ENCODE measurements around the gene UBE2E3.
"Not testable (repeated sequence)": the region's sequence is repeated elsewhere in the genome, so short reads cannot be mapped to it uniquely, and the experiment has no call there.

UBE2E3 gene

GRCh38 chr2:181083140-181083539, 102.7 kb downstream of the UBE2E3 start:
- no peak overlapping the region for H4K5ac ChIP-seq (ENCODE audit: low read length)
- no peaks in the 10 kb centered on the region for H3K36me3 ChIP-seq (ENCODE audit: control insufficient read depth, insufficient read depth, low read length)
- WGBS (ENCODE audit: extremely low coverage, insufficient coverage, low lambda C conversion rate): no CpG with 5 or more reads among the region's 2 CpGs
- no peaks in the 10 kb centered on the region for H3K4me1 ChIP-seq (ENCODE audit: control insufficient read depth, low read depth, low read length)
- DNase-seq: no peak
- H3K27ac ChIP-seq (ENCODE audit: low read depth, low read length): no peak overlapping the region
- no peaks in the 10 kb centered on the region for H3K27me3 ChIP-seq (ENCODE audit: insufficient read depth, low read length, poor library complexity)
- H2BK15ac ChIP-seq (replicated peaks; ENCODE audit: low read depth): no peak overlapping the region
- H2BK5ac ChIP-seq (ENCODE audit: low read length): no peak overlapping the region
- H4K8ac ChIP-seq (ENCODE audit: low read depth, low read length): no peak overlapping the region
- no peak overlapping the region for H3K9ac ChIP-seq (ENCODE audit: low read length)
- H3K23ac ChIP-seq (ENCODE audit: low read length): no peak overlapping the region
- no peak overlapping the region for H3K56ac ChIP-seq (ENCODE audit: low read length)
- H3K4me2 ChIP-seq (ENCODE audit: low read length): no peak overlapping the region
- no peaks in the 10 kb centered on the region for H3K79me2 ChIP-seq (ENCODE audit: control insufficient read depth, insufficient read depth, low read length)
- no peak overlapping the region for H3K4me3 ChIP-seq (ENCODE audit: low read length)
- no peak overlapping the region for H3K18ac ChIP-seq (ENCODE audit: low read length)
- no peak overlapping the region for H3K4ac ChIP-seq (ENCODE audit: low read depth, low read length)
- H3K79me1 ChIP-seq (ENCODE audit: low read length): no peaks in the 10 kb centered on the region
- no peak overlapping the region for H2BK120ac ChIP-seq (ENCODE audit: low read depth, low read length)
- H2AK5ac ChIP-seq (ENCODE audit: low read length): no peak overlapping the region

- H2BK15ac ChIP-seq (replicated peaks; ENCODE audit: low read depth): no peak overlapping the region
- no peaks in the 10 kb centered on the region for H3K4me1 ChIP-seq (ENCODE audit: control insufficient read depth, low read depth, low read length)
- no peak overlapping the region for H4K8ac ChIP-seq (ENCODE audit: low read depth, low read length)
- no peak overlapping the region for H2BK120ac ChIP-seq (ENCODE audit: low read depth, low read length)
- H3K18ac ChIP-seq (ENCODE audit: low read length): no peak overlapping the region
- WGBS (ENCODE audit: extremely low coverage, insufficient coverage, low lambda C conversion rate): no CpG with 5 or more reads among the region's 1 CpG
- H3K4ac ChIP-seq (ENCODE audit: low read depth, low read length): no peak overlapping the region
- no peak overlapping the region for H2BK5ac ChIP-seq (ENCODE audit: low read length)
- no peak overlapping the region for H3K56ac ChIP-seq (ENCODE audit: low read length)
- no peaks in the 10 kb centered on the region for H3K79me2 ChIP-seq (ENCODE audit: control insufficient read depth, insufficient read depth, low read length)
- no peak overlapping the region for H3K23ac ChIP-seq (ENCODE audit: low read length)
- H3K79me1 ChIP-seq (ENCODE audit: low read length): no peaks in the 10 kb centered on the region
- no peak overlapping the region for H3K4me2 ChIP-seq (ENCODE audit: low read length)
- H3K36me3 ChIP-seq (ENCODE audit: control insufficient read depth, insufficient read depth, low read length): no peaks in the 10 kb centered on the region
- H3K4me3 ChIP-seq (ENCODE audit: low read length): no peak overlapping the region
- H3K9ac ChIP-seq (ENCODE audit: low read length): no peak overlapping the region
- H4K5ac ChIP-seq (ENCODE audit: low read length): no peak overlapping the region
- no peak overlapping the region for H2AK5ac ChIP-seq (ENCODE audit: low read length)
- no peaks in the 10 kb centered on the region for H3K27me3 ChIP-seq (ENCODE audit: insufficient read depth, low read length, poor library complexity)
- DNase-seq: no peak
- no peak overlapping the region for H3K27ac ChIP-seq (ENCODE audit: low read depth, low read length)
Measured at GRCh38 chr2:181085734-181086133, 105.3 kb downstream of the UBE2E3 start.

GRCh38 chr2:181091920-181092319, 111.5 kb downstream of the UBE2E3 start:
- H2BK5ac ChIP-seq (ENCODE audit: low read length); H3K4me1 ChIP-seq (ENCODE audit: control insufficient read depth, low read depth, low read length); H3K4me3 ChIP-seq (ENCODE audit: low read length); H3K79me1 ChIP-seq (ENCODE audit: low read length); H3K4ac ChIP-seq (ENCODE audit: low read depth, low read length); H3K27ac ChIP-seq (ENCODE audit: low read depth, low read length); H2AK5ac ChIP-seq (ENCODE audit: low read length); H3K79me2 ChIP-seq (ENCODE audit: control insufficient read depth, insufficient read depth, low read length); H2BK120ac ChIP-seq (ENCODE audit: low read depth, low read length); H3K23ac ChIP-seq (ENCODE audit: low read length); H4K8ac ChIP-seq (ENCODE audit: low read depth, low read length); H2BK15ac ChIP-seq (replicated peaks; ENCODE audit: low read depth); H3K36me3 ChIP-seq (ENCODE audit: control insufficient read depth, insufficient read depth, low read length); H3K27me3 ChIP-seq (ENCODE audit: insufficient read depth, low read length, poor library complexity); H4K5ac ChIP-seq (ENCODE audit: low read length); H3K56ac ChIP-seq (ENCODE audit: low read length); H3K4me2 ChIP-seq (ENCODE audit: low read length); H3K9ac ChIP-seq (ENCODE audit: low read length); DNase-seq; H3K18ac ChIP-seq (ENCODE audit: low read length): not testable (repeated sequence)
- no CpG with 5 or more reads among the region's 4 CpGs for WGBS (ENCODE audit: extremely low coverage, insufficient coverage, low lambda C conversion rate)

- Histone ChIP-seq H3K27ac (ENCODE audit: low read depth, low read length) (no peak overlapping the region), H3K56ac (ENCODE audit: low read length) (no peak overlapping the region), H3K9ac (ENCODE audit: low read length) (no peak overlapping the region), H2BK5ac (ENCODE audit: low read length) (no peak overlapping the region), H4K5ac (ENCODE audit: low read length) (no peak overlapping the region), H3K79me2 (ENCODE audit: control insufficient read depth, insufficient read depth, low read length) (no peaks in the 10 kb centered on the region), H3K4ac (ENCODE audit: low read depth, low read length) (no peak overlapping the region), H3K4me1 (ENCODE audit: control insufficient read depth, low read depth, low read length) (no peaks in the 10 kb centered on the region), H3K18ac (ENCODE audit: low read length) (no peak overlapping the region), H2BK120ac (ENCODE audit: low read depth, low read length) (no peak overlapping the region), H3K23ac (ENCODE audit: low read length) (no peak overlapping the region), H3K4me3 (ENCODE audit: low read length) (no peak overlapping the region), H2BK15ac (replicated peaks; ENCODE audit: low read depth) (no peak overlapping the region), H3K27me3 (ENCODE audit: insufficient read depth, low read length, poor library complexity) (no peaks in the 10 kb centered on the region), H3K79me1 (ENCODE audit: low read length) (no peaks in the 10 kb centered on the region), H4K8ac (ENCODE audit: low read depth, low read length) (no peak overlapping the region), H3K36me3 (ENCODE audit: control insufficient read depth, insufficient read depth, low read length) (no peaks in the 10 kb centered on the region), H2AK5ac (ENCODE audit: low read length) (no peak overlapping the region), H3K4me2 (ENCODE audit: low read length) (no peak overlapping the region)
- no peak for DNase-seq
- no CpG with 5 or more reads among the region's 2 CpGs for WGBS (ENCODE audit: extremely low coverage, insufficient coverage, low lambda C conversion rate)
Measured at GRCh38 chr2:181095486-181095885, 115.1 kb downstream of the UBE2E3 start.

- no peak overlapping the region for H3K9ac ChIP-seq (ENCODE audit: low read length)
- no peak overlapping the region for H3K18ac ChIP-seq (ENCODE audit: low read length)
- H3K79me2 ChIP-seq (ENCODE audit: control insufficient read depth, insufficient read depth, low read length): no peaks in the 10 kb centered on the region
- no peak overlapping the region for H2BK120ac ChIP-seq (ENCODE audit: low read depth, low read length)
- no peak overlapping the region for H4K5ac ChIP-seq (ENCODE audit: low read length)
- no peaks in the 10 kb centered on the region for H3K36me3 ChIP-seq (ENCODE audit: control insufficient read depth, insufficient read depth, low read length)
- H3K4me1 ChIP-seq (ENCODE audit: control insufficient read depth, low read depth, low read length): peaks cover 4% of the 10 kb centered on the region
- H3K79me1 ChIP-seq (ENCODE audit: low read length): no peaks in the 10 kb centered on the region
- no peak overlapping the region for H4K8ac ChIP-seq (ENCODE audit: low read depth, low read length)
- no peak overlapping the region for H3K4me2 ChIP-seq (ENCODE audit: low read length)
- no peak for DNase-seq
- H3K27me3 ChIP-seq (ENCODE audit: insufficient read depth, low read length, poor library complexity): no peaks in the 10 kb centered on the region
- no peak overlapping the region for H3K23ac ChIP-seq (ENCODE audit: low read length)
- no peak overlapping the region for H2BK5ac ChIP-seq (ENCODE audit: low read length)
- H2AK5ac ChIP-seq (ENCODE audit: low read length): no peak overlapping the region
- no peak overlapping the region for H3K4me3 ChIP-seq (ENCODE audit: low read length)
- no peak overlapping the region for H3K4ac ChIP-seq (ENCODE audit: low read depth, low read length)
- no peak overlapping the region for H3K27ac ChIP-seq (ENCODE audit: low read depth, low read length)
- H3K56ac ChIP-seq (ENCODE audit: low read length): no peak overlapping the region
- H2BK15ac ChIP-seq (replicated peaks; ENCODE audit: low read depth): no peak overlapping the region
Measured at GRCh38 chr2:181103659-181104058, 123.3 kb downstream of the UBE2E3 start.

- Histone ChIP-seq H2BK15ac (replicated peaks; ENCODE audit: low read depth) (no peak overlapping the region), H2AK5ac (ENCODE audit: low read length) (no peak overlapping the region), H3K18ac (ENCODE audit: low read length) (no peak overlapping the region), H2BK120ac (ENCODE audit: low read depth, low read length) (no peak overlapping the region), H2BK5ac (ENCODE audit: low read length) (no peak overlapping the region), H3K79me2 (ENCODE audit: control insufficient read depth, insufficient read depth, low read length) (no peaks in the 10 kb centered on the region), H4K8ac (ENCODE audit: low read depth, low read length) (no peak overlapping the region), H3K56ac (ENCODE audit: low read length) (no peak overlapping the region), H3K27me3 (ENCODE audit: insufficient read depth, low read length, poor library complexity) (no peaks in the 10 kb centered on the region), H3K4me2 (ENCODE audit: low read length) (no peak overlapping the region), H3K79me1 (ENCODE audit: low read length) (no peaks in the 10 kb centered on the region), H3K4me1 (ENCODE audit: control insufficient read depth, low read depth, low read length) (peaks cover 4% of the 10 kb centered on the region), H3K4ac (ENCODE audit: low read depth, low read length) (no peak overlapping the region), H3K23ac (ENCODE audit: low read length) (no peak overlapping the region), H3K36me3 (ENCODE audit: control insufficient read depth, insufficient read depth, low read length) (no peaks in the 10 kb centered on the region), H3K27ac (ENCODE audit: low read depth, low read length) (no peak overlapping the region), H3K4me3 (ENCODE audit: low read length) (no peak overlapping the region), H3K9ac (ENCODE audit: low read length) (no peak overlapping the region), H4K5ac (ENCODE audit: low read length) (no peak overlapping the region)
- WGBS (ENCODE audit: extremely low coverage, insufficient coverage, low lambda C conversion rate): no CpG with 5 or more reads among the region's 7 CpGs
- peak; percentile 72 for DNase-seq
Measured at GRCh38 chr2:181104512-181105115, 124.2 kb downstream of the UBE2E3 start.
